H1 (cell line): ENCODE results near the gene PCDHGA7. TPM values are rescaled to one million over a fixed set of nuclear protein-coding genes. Genes with fewer than 3 reads are reported as not detected.

ENCODE experiments used
- CTCF ChIA-PET: fragments of 300-600 bp; sonication (Branson Sonifier 250); formaldehyde crosslinking; loops from one replicate; lab custom pipeline; 2021; ENCODE audit not compliant: partially characterized antibody; lab: Charles Lee
- POLR2A ChIA-PET: fragments of 300-600 bp; sonication (Branson Sonifier 250); formaldehyde crosslinking; loops from one replicate; lab custom pipeline; 2021; ENCODE audit warnings: inconsistent platforms; ENCODE audit not compliant: partially characterized antibody; lab: Charles Lee
- DNase-seq, 2 experiments: peaks; one replicate each; pipeline versions ENCODE4 v3.0.0 to v3.0.0-alpha.2; 2010 to 2022; ENCODE audit warnings: low spot score in 2 of 2, low read depth in 1 of 2, mixed read lengths in 1 of 2
- FAIRE-seq: peaks from 2 replicates; lab custom pipeline; 2011; peaks lifted over from hg19 to GRCh38; lab: Jason Lieb, UNC
- H2AFZ ChIP-seq: 2 replicates; pipeline ENCODE4 v1.8.1; 2012; ENCODE audit warnings: low read length, inconsistent platforms
- H2AK5ac ChIP-seq: 2 replicates; pipeline ENCODE4 v1.6.1; 2013; ENCODE audit warnings: low read depth, low read length
- H2BK120ac ChIP-seq: replicated peaks from 2 replicates; pipeline ENCODE3; 2013; ENCODE audit warnings: low read depth, low read length, inconsistent platforms
- H2BK12ac ChIP-seq: 2 replicates; pipeline ENCODE4 v1.6.1; 2013; ENCODE audit warnings: low read depth, low read length
- H2BK15ac ChIP-seq: 2 replicates; pipeline ENCODE4 v1.6.1; 2013; ENCODE audit warnings: low read length
- H2BK20ac ChIP-seq: 2 replicates; pipeline ENCODE4 v1.6.1; 2013; ENCODE audit warnings: low read length
- H2BK5ac ChIP-seq: 2 replicates; pipeline ENCODE4 v1.6.1; 2013; ENCODE audit warnings: low read depth, low read length
- H3K14ac ChIP-seq: 2 replicates; pipeline ENCODE4 v1.6.1; 2013; ENCODE audit warnings: inconsistent platforms; ENCODE audit not compliant: insufficient read length
- H3K18ac ChIP-seq: 2 replicates; pipeline ENCODE4 v1.6.1; 2013; ENCODE audit warnings: low read length; ENCODE audit errors: extremely low read depth
- H3K23ac ChIP-seq: 2 replicates; pipeline ENCODE4 v1.6.1; 2013; ENCODE audit warnings: inconsistent platforms; ENCODE audit not compliant: insufficient read length
- H3K23me2 ChIP-seq: 2 replicates; pipeline ENCODE4 v1.6.1; 2013; ENCODE audit warnings: low read depth, low read length
- H3K27ac ChIP-seq: 2 replicates; pipeline ENCODE4 v1.6.1; 2011; ENCODE audit warnings: low read depth, low read length, inconsistent platforms
- H3K27me3 ChIP-seq, 4 experiments: replicated peaks in 1 of 4; 1 replicate in 1 of 4; 2 replicates in 3 of 4; pipeline versions ENCODE4 v1.6.1 to v1.8.1; 2011 to 2013; ENCODE audit warnings: low read length in 3 of 4, mild to moderate bottlenecking in 3 of 4, inconsistent platforms in 2 of 4, mixed read lengths in 2 of 4, moderate library complexity in 1 of 4; ENCODE audit not compliant: control insufficient read depth in 3 of 4, insufficient read depth in 3 of 4; ENCODE audit errors: extremely low read depth in 1 of 4
- H3K36me3 ChIP-seq, 4 experiments: 2 replicates each; pipeline versions ENCODE4 v1.6.1 to v1.8.1; 2011 to 2013; ENCODE audit warnings: mild to moderate bottlenecking in 4 of 4, low read length in 3 of 4, moderate library complexity in 2 of 4, control low read depth in 1 of 4, inconsistent platforms in 1 of 4; ENCODE audit not compliant: insufficient read depth in 4 of 4, control insufficient read depth in 2 of 4
- H3K4ac ChIP-seq: replicated peaks from 2 replicates; pipeline ENCODE3; 2013; ENCODE audit warnings: low read length, low read depth, mixed read lengths, inconsistent platforms; ENCODE audit not compliant: insufficient read length
- H3K4me1 ChIP-seq, 4 experiments: replicated peaks in 1 of 4; 1 replicate in 1 of 4; 2 replicates in 3 of 4; pipeline versions ENCODE4 v1.6.1 to v1.8.1; 2011 to 2013; ENCODE audit warnings: low read length in 3 of 4, inconsistent platforms in 2 of 4, mixed read lengths in 1 of 4; ENCODE audit not compliant: insufficient read depth in 4 of 4, control insufficient read depth in 3 of 4
- H3K4me2 ChIP-seq, 2 experiments: 2 replicates each; pipeline versions ENCODE4 v1.6.1 to v1.8.1; 2011 to 2013; ENCODE audit warnings: low read depth in 2 of 2, low read length in 2 of 2, control low read depth in 1 of 2, inconsistent platforms in 1 of 2, mild to moderate bottlenecking in 1 of 2; ENCODE audit not compliant: insufficient read depth in 1 of 2
- H3K4me3 ChIP-seq, 4 experiments: fragments of 200-600, 300-600 bp in 1 of 4; sonication (generic), shearing (Covaris generic), sonication (Bioruptor Twin) in 1 of 4; 2 replicates each; pipeline versions ENCODE4 v1.5.1 to v1.8.1; 2011 to 2016; ENCODE audit warnings: low read length in 4 of 4, low read depth in 3 of 4, control low read depth in 2 of 4, inconsistent platforms in 2 of 4, mild to moderate bottlenecking in 2 of 4, mixed read lengths in 1 of 4, moderate library complexity in 1 of 4; ENCODE audit not compliant: insufficient read depth in 2 of 4; ENCODE audit errors: extremely low read depth in 1 of 4
- H3K56ac ChIP-seq: replicated peaks from 2 replicates; pipeline ENCODE3; 2013; ENCODE audit warnings: low read depth, mild to moderate bottlenecking, mixed read lengths, low read length, inconsistent platforms; ENCODE audit not compliant: insufficient read length
- H3K79me1 ChIP-seq: 2 replicates; pipeline ENCODE4 v1.6.1; 2013; ENCODE audit warnings: low read depth, low read length, control low read depth
- H3K79me2 ChIP-seq, 2 experiments: 2 replicates each; pipeline versions ENCODE4 v1.6.1 to v1.8.1; 2012 to 2013; ENCODE audit warnings: low read length in 2 of 2, mild to moderate bottlenecking in 2 of 2, inconsistent platforms in 1 of 2; ENCODE audit not compliant: insufficient read depth in 2 of 2, control insufficient read depth in 1 of 2
- H3K9ac ChIP-seq, 4 experiments: replicated peaks in 1 of 4; 1 replicate in 1 of 4; 2 replicates in 3 of 4; pipeline versions ENCODE4 v1.6.1 to v1.8.1; 2011 to 2013; ENCODE audit warnings: low read depth in 3 of 4, low read length in 3 of 4, control low read depth in 2 of 4, mild to moderate bottlenecking in 2 of 4, moderate library complexity in 2 of 4, inconsistent platforms in 1 of 4; ENCODE audit errors: extremely low read depth in 1 of 4
- H3K9me3 ChIP-seq, 2 experiments: 2 replicates each; pipeline versions ENCODE4 v1.6.1 to v1.8.1; 2012 to 2013; ENCODE audit warnings: mild to moderate bottlenecking in 2 of 2, moderate library complexity in 2 of 2, control low read depth in 1 of 2, inconsistent platforms in 1 of 2, low read depth in 1 of 2, low read length in 1 of 2, mixed read lengths in 1 of 2; ENCODE audit not compliant: insufficient read depth in 2 of 2
- H4K20me1 ChIP-seq, 2 experiments: replicated peaks in 1 of 2; 2 replicates each; pipeline versions ENCODE3 to v1.8.1; 2011 to 2013; ENCODE audit warnings: inconsistent platforms in 2 of 2, low read length in 2 of 2, mild to moderate bottlenecking in 1 of 2; ENCODE audit not compliant: insufficient read depth in 2 of 2, control insufficient read depth in 1 of 2
- H4K5ac ChIP-seq: 2 replicates; pipeline ENCODE4 v1.6.1; 2013; ENCODE audit warnings: low read length, low read depth, mixed read lengths, inconsistent platforms; ENCODE audit not compliant: insufficient read length
- H4K8ac ChIP-seq: 2 replicates; pipeline ENCODE4 v1.8.0; 2013; ENCODE audit warnings: mild to moderate bottlenecking, moderate library complexity, low read length, inconsistent platforms; ENCODE audit not compliant: insufficient read depth; ENCODE audit errors: extremely low read depth
- H4K91ac ChIP-seq: replicated peaks from 2 replicates; pipeline ENCODE3; 2013; ENCODE audit warnings: low read length, mixed read lengths, inconsistent platforms; ENCODE audit not compliant: insufficient read length
- FOSL1 ChIP-seq: IDR thresholded peaks from 2 replicates; pipeline ENCODE4 v1.6.1; 2011; ENCODE audit warnings: mild to moderate bottlenecking, low read depth, low read length, moderate library complexity; ENCODE audit not compliant: insufficient read depth
- GTF2F1 ChIP-seq: IDR thresholded peaks from 2 replicates; pipeline ENCODE4 v1.6.1; 2012; ENCODE audit warnings: low read depth, low read length, improper control_type of control experiment, borderline replicate concordance
- RAD21 ChIP-seq, 2 experiments: IDR thresholded peaks in 1 of 2; conservative IDR thresholded peaks in 1 of 2; 2 replicates each; pipeline ENCODE4 v1.6.1; 2011; ENCODE audit warnings: low read depth in 2 of 2, low read length in 2 of 2, improper control_type of control experiment in 1 of 2, inconsistent platforms in 1 of 2, mild to moderate bottlenecking in 1 of 2, moderate library complexity in 1 of 2
- WGBS, 2 experiments: shearing (Covaris generic) in 1 of 2; methylation state at CpG; one replicate each; pipeline versions ENCODE4 v1.1.6 to v1.1.7; 2013 to 2015; ENCODE audit warnings: low lambda C conversion rate in 2 of 2, mixed read lengths in 2 of 2, inconsistent platforms in 1 of 2, low coverage in 1 of 2, missing lambda C conversion rate in 1 of 2; ENCODE audit not compliant: insufficient replicate concordance in 2 of 2, insufficient coverage in 1 of 2, insufficient read length in 1 of 2; ENCODE audit errors: extremely low coverage in 1 of 2, missing lambda C conversion rate in 1 of 2; 5-methylcytosine and 5-hydroxymethylcytosine counted together
- polyA plus RNA-seq, 7 experiments: library from polyadenylated mRNA; depleted of rRNA in 3 of 7; stranded (reverse) in 5 of 7; unstranded in 2 of 7; fragments of >200 nt in 5 of 7; fragments of 200-250 nt in 2 of 7; gene quantifications; 1 replicate in 5 of 7; 2 replicates in 1 of 7; 4 replicates in 1 of 7; pipeline versions ENCODE4 v1.2.1 to v1.2.3, GENCODE V29; 2011 to 2013; ENCODE audit warnings: missing spikeins in 2 of 7, mixed read lengths in 2 of 7
- total RNA-seq: library from RNA; stranded (reverse); fragmentation: NEBNext Ultra II Directional; extraction: Animal tissue kit (Norgen Biotek cat#: 25700); gene quantifications from 2 replicates; pipeline ENCODE4 v1.2.1, GENCODE V29; 2021
- TF ChIP-seq, protein P1 (sequence below), 3 experiments: IDR thresholded peaks; 1 replicate in 2 of 3; 2 replicates in 1 of 3; pipeline versions ENCODE4 v1.5.1 to v1.6.1; 2011; ENCODE audit warnings: low read length in 3 of 3, mild to moderate bottlenecking in 3 of 3, inconsistent platforms in 2 of 3, low read depth in 1 of 3, moderate library complexity in 1 of 3; ENCODE audit not compliant: insufficient read depth in 1 of 3; ENCODE audit errors: control extremely low read depth in 1 of 3

Gene PCDHGA7
- total and polyA plus RNA-seq, 2 of the 8 experiments (the other 6 are each of a cell fraction or from before 2014, with no cell fraction given), result 0.39 to 1.1 TPM

DNA sequence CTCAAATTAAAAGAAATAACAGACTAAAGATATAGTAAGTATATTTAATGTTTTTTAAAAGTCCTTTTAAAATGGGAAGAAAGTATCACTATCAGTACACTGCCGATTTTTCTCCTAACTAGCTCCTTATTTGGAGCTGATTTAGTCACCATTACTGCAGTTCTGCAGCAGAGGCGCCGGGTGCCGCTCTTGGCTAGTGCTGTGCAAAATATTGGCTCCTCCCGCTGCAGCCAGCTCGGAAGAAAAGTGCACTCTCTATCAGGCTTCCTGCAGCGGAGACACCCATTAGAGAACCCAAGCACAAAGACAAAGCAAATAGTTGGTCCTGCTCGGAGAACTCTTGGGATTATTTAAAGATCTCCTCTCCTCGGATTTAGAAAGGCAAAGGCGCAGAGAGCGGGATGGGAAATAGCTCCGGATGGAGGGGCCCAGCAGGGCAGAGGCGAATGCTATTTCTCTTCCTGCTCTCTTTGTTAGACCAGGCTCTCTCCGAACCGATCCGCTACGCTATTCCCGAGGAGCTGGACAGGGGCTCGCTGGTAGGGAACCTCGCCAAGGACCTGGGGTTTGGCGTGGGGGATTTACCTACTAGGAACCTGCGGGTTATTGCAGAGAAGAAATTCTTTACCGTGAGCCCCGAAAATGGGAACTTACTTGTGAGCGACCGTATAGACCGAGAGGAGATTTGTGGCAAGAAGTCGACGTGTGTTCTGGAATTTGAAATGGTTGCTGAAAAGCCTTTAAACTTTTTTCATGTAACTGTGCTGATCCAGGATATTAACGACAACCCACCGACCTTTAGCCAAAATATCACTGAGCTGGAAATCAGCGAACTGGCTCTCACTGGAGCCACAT, 12.3 kb upstream of the PCDHGA7 start, which contains the start of gene PCDHGB3:
PCDHGB3 (plus strand) TSS at position 249 of the 855 bp plus-strand sequence; CDS start at position 402, 153 bp downstream.
- DNase-seq, result no peak
- no peaks in the 10 kb centered on the region for H3K4me1 ChIP-seq
- no peak within 1 kb of the TSS for H2BK5ac ChIP-seq
- H3K9me3 ChIP-seq, result peaks cover 42 to 55% of the 10 kb centered on the region in 2 experiments
- no peak within 1 kb of the TSS for H4K5ac ChIP-seq
- H2AFZ ChIP-seq, result no peak within 1 kb of the TSS
- no peak within 1 kb of the TSS for H2BK120ac ChIP-seq
- peaks cover 0 to 3% (median 0%) of the 10 kb centered on the region in 4 experiments; a peak in 2 of 8 replicates for H3K36me3 ChIP-seq
- H4K91ac ChIP-seq, result no peak within 1 kb of the TSS
- no peak within 1 kb of the TSS for H3K27ac ChIP-seq
- H2AK5ac ChIP-seq, result no peak within 1 kb of the TSS
- no peak within 1 kb of the TSS for H3K18ac ChIP-seq
- CTCF ChIA-PET, result interaction anchor here (0.6 to 3.7 kb wide), 34 partner anchors 8 to 591 kb away, joined by 3 to 27 read pairs (median 4); partner anchors contain the start of genes PCDHB10, PCDHB14, PCDHB4 and PCDHGA10
- H3K4me3 ChIP-seq, result no peak within 1 kb of the TSS
- no peaks in the 10 kb centered on the region for H3K79me2 ChIP-seq
- POLR2A ChIA-PET, result interaction anchor here (1.1 to 1.6 kb wide), 2 partner anchors 17 to 276 kb away, joined by 3 to 4 read pairs; partner anchors contain the start of genes PCDHB2 and PCDHGB4
- no peaks in the 10 kb centered on the region for H4K20me1 ChIP-seq
- no peaks in the 10 kb centered on the region for H3K27me3 ChIP-seq
- no peak within 1 kb of the TSS for H4K8ac ChIP-seq
- H3K4me2 ChIP-seq, result no peak within 1 kb of the TSS
- no peak within 1 kb of the TSS for H2BK20ac ChIP-seq
- H2BK15ac ChIP-seq, result no peak within 1 kb of the TSS
- H3K23ac ChIP-seq, result no peak within 1 kb of the TSS
- WGBS, 2 experiments, result 89% methylated on average over 32 of the region's 32 CpGs; no CpG with 5 or more reads in 1 of the 2 experiments
- FAIRE-seq, result no peak
- H3K23me2 ChIP-seq, result no peaks in the 10 kb centered on the region
- H3K79me1 ChIP-seq, result no peaks in the 10 kb centered on the region
- no peak within 1 kb of the TSS for H3K56ac ChIP-seq
- no peak within 1 kb of the TSS for H3K4ac ChIP-seq
- TF ChIP-seq RAD21 (IDR thresholded peaks at IDR 0.05 in 1 of 2, conservative IDR thresholded peaks at IDR 0.05 in 1 of 2; ENCODE audit: low read depth in 2 of 2, low read length in 2 of 2) (peak; percentile 43 to 50; a peak in 3 of 4 replicates), FOSL1 (no peak), GTF2F1 (no peak)
- TF ChIP-seq, protein P1, sequence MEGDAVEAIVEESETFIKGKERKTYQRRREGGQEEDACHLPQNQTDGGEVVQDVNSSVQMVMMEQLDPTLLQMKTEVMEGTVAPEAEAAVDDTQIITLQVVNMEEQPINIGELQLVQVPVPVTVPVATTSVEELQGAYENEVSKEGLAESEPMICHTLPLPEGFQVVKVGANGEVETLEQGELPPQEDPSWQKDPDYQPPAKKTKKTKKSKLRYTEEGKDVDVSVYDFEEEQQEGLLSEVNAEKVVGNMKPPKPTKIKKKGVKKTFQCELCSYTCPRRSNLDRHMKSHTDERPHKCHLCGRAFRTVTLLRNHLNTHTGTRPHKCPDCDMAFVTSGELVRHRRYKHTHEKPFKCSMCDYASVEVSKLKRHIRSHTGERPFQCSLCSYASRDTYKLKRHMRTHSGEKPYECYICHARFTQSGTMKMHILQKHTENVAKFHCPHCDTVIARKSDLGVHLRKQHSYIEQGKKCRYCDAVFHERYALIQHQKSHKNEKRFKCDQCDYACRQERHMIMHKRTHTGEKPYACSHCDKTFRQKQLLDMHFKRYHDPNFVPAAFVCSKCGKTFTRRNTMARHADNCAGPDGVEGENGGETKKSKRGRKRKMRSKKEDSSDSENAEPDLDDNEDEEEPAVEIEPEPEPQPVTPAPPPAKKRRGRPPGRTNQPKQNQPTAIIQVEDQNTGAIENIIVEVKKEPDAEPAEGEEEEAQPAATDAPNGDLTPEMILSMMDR (IDR thresholded peaks at IDR 0.05; ENCODE audit: control extremely low read depth in 1 of 3, insufficient read depth in 1 of 3, low read depth in 1 of 3, low read length in 3 of 3), result peak; percentile 14 to 28 (median 24); a peak in 3 of 4 replicates
- H3K9ac ChIP-seq, result no peak within 1 kb of the TSS
- no peak within 1 kb of the TSS for H2BK12ac ChIP-seq
- no peak within 1 kb of the TSS for H3K14ac ChIP-seq
